ENCODE measurements around the gene CDK17. TPM values are rescaled to one million over a fixed set of nuclear protein-coding genes. Genes with fewer than 3 reads are reported as not detected.
A peak's percentile ranks its signal among the peaks of the same experiment; 100 is the strongest.

CDK17 gene
- total and polyA plus RNA-seq, 12 donors = 8.5 to 32.4 (median 21.0) TPM

- intact Hi-C loops (cut with DNase I) = no loop called here
- Histone ChIP-seq H3K9me3 (peaks cover 0 to 5% (median 0%) of the 10 kb centered on the region in 11 donors), H3K27ac (peak overlapping the region in 1 of 10 donors; percentile 24), H3K4me1 (peaks cover 0 to 21% (median 8%) of the 10 kb centered on the region in 9 donors), H3K4me3 (no peak overlapping the region), H3K27me3 (no peaks in the 10 kb centered on the region), H3K36me3 (peaks cover 0 to 36% (median 5%) of the 10 kb centered on the region in 9 donors)
- TF ChIP-seq, protein P1, sequence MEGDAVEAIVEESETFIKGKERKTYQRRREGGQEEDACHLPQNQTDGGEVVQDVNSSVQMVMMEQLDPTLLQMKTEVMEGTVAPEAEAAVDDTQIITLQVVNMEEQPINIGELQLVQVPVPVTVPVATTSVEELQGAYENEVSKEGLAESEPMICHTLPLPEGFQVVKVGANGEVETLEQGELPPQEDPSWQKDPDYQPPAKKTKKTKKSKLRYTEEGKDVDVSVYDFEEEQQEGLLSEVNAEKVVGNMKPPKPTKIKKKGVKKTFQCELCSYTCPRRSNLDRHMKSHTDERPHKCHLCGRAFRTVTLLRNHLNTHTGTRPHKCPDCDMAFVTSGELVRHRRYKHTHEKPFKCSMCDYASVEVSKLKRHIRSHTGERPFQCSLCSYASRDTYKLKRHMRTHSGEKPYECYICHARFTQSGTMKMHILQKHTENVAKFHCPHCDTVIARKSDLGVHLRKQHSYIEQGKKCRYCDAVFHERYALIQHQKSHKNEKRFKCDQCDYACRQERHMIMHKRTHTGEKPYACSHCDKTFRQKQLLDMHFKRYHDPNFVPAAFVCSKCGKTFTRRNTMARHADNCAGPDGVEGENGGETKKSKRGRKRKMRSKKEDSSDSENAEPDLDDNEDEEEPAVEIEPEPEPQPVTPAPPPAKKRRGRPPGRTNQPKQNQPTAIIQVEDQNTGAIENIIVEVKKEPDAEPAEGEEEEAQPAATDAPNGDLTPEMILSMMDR (IDR thresholded peaks at IDR 0.05) = no peak
- ATAC-seq = peak in 1 of 8 donors; percentile 55
- WGBS, 2 donors = 51 to 55% methylated on average over 2 of the region's 2 CpGs
- DNase-seq = no peak
Observed at GRCh38 chr12:96314723-96315122, 85.5 kb downstream of the CDK17 start.

DNA sequence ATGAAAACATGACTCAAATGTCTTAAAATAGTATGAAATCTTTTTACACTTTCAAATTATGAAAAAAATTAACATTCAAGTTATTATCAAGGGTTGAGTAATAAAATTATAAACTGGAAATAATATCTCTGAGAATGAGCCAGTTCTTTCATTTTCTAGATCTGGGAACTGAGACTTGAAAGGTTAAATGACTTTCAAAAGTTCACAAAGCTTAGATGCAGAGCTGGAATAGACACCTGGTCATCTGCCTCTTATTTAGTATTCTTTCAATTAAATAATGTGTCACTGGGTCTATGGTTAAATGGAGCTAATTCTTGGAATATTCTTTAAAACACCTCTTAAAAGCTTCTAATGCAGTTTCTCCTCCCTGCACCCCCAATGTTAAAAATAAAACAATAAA lies 86.6 kb downstream of the CDK17 start:
- intact Hi-C loops (cut with DNase I) = no loop called here
- H3K4me3 ChIP-seq = no peak overlapping the region
- H3K27ac ChIP-seq = no peak overlapping the region
- no peaks in the 10 kb centered on the region for H3K27me3 ChIP-seq
- peaks cover 0 to 43% (median 11%) of the 10 kb centered on the region in 9 donors for H3K36me3 ChIP-seq
- peaks cover 0 to 5% (median 0%) of the 10 kb centered on the region in 11 donors for H3K9me3 ChIP-seq
- TF ChIP-seq, protein P1 (IDR thresholded peaks at IDR 0.05) = no peak
- peaks cover 0 to 21% (median 8%) of the 10 kb centered on the region in 9 donors for H3K4me1 ChIP-seq
- DNase-seq = no peak
- ATAC-seq = no peak

DNA sequence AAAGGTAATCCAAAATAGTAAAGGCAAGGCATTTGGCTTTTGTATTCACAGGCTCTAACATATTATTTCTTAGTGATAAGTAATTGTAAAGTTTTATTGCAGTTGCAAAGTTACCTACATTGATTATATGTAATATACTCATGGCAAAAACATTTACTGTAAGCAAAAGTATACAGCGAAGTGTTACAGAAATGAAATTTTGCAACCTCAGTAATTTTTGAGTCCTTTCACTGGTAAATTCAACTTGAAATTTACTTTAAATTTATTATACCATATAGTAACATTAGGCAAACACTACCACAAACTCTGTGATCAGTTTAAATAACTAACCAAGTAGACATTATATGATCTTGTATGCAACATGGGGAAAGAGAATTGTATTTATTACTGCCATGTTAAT lies 89.0 kb downstream of the CDK17 start:
- ATAC-seq (no peak), DNase-seq (no peak)
- H3K4me3 ChIP-seq = no peak overlapping the region
- peaks cover 0 to 48% (median 11%) of the 10 kb centered on the region in 9 donors for H3K36me3 ChIP-seq
- peaks cover 0 to 21% (median 8%) of the 10 kb centered on the region in 9 donors for H3K4me1 ChIP-seq
- H3K27me3 ChIP-seq = no peaks in the 10 kb centered on the region
- TF ChIP-seq, protein P1 (IDR thresholded peaks at IDR 0.05) = no peak
- H3K27ac ChIP-seq = no peak overlapping the region
- 98 to 100% methylated on average over 1 of the region's 1 CpG for WGBS, 2 donors
- no peaks in the 10 kb centered on the region for H3K9me3 ChIP-seq
- intact Hi-C loops (cut with DNase I) = no loop called here

GRCh38 chr12:96310067-96310466 lies 90.2 kb downstream of the CDK17 start:
- 93 to 94% methylated on average over 3 of the region's 3 CpGs for WGBS, 2 donors
- DNase-seq (no peak), ATAC-seq (no peak)
- peaks cover 0 to 54% (median 11%) of the 10 kb centered on the region in 9 donors for H3K36me3 ChIP-seq
- intact Hi-C loops (cut with DNase I) = no loop called here
- peaks cover 0 to 16% (median 8%) of the 10 kb centered on the region in 9 donors for H3K4me1 ChIP-seq
- H3K9me3 ChIP-seq = no peaks in the 10 kb centered on the region
- H3K27me3 ChIP-seq = no peaks in the 10 kb centered on the region
- no peak overlapping the region for H3K4me3 ChIP-seq
- TF ChIP-seq, protein P1 (IDR thresholded peaks at IDR 0.05) = no peak
- no peak overlapping the region for H3K27ac ChIP-seq

Measured in heart right ventricle (tissue), 16 donors.